ENCODE results near the gene SARNP.
"Not testable (repeated sequence)": the region's sequence is repeated elsewhere in the genome, so short reads cannot be mapped to it uniquely, and the experiment has no call there.

The SARNP gene

DNA sequence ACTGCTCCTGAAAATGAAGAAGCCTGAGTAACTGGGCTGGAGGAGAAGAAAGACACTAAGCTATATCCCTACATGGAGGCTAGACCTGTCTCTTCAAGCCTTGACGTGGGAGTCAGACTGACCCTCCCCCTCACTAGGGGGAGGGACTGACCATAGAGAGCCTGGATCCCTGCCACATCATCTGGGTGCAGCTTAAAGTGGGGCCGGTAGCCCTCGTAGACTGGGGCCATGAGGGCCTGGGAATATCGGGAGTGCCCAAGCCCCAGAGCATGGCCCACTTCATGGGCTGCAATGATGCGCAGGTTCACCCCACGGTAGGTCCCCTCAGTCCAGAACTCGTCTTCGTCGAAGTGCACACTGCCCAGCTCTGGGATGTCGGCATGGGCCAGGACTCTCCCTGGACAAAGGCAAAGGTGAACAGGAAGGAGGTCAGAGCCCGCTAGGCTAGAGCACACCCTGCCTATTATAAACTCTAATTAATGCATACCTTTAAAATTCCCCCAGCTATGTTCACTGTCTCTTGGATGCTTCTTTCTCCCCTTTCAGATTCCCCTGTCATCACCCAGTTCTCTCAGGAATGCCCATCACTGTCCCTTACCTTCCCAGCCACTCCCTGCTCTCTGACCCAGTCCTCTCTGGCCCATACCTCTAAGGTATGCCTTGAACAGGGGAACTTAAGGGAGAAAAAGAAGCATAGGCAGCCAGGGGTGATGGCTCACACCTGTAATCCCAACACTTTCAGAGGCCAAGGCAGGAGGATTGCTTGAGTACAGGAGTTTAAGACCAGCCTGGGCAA is 22.0 kb upstream of the SARNP start:
- TF ChIP-seq, protein P1, sequence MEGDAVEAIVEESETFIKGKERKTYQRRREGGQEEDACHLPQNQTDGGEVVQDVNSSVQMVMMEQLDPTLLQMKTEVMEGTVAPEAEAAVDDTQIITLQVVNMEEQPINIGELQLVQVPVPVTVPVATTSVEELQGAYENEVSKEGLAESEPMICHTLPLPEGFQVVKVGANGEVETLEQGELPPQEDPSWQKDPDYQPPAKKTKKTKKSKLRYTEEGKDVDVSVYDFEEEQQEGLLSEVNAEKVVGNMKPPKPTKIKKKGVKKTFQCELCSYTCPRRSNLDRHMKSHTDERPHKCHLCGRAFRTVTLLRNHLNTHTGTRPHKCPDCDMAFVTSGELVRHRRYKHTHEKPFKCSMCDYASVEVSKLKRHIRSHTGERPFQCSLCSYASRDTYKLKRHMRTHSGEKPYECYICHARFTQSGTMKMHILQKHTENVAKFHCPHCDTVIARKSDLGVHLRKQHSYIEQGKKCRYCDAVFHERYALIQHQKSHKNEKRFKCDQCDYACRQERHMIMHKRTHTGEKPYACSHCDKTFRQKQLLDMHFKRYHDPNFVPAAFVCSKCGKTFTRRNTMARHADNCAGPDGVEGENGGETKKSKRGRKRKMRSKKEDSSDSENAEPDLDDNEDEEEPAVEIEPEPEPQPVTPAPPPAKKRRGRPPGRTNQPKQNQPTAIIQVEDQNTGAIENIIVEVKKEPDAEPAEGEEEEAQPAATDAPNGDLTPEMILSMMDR (IDR thresholded peaks at IDR 0.05; ENCODE audit: low read length, missing control alignments), result no peak
- no peak overlapping the region for H3K4me3 ChIP-seq (replicated peaks; ENCODE audit: low read depth, low read length)
- no peak for DNase-seq (ENCODE audit: low read depth)

DNA sequence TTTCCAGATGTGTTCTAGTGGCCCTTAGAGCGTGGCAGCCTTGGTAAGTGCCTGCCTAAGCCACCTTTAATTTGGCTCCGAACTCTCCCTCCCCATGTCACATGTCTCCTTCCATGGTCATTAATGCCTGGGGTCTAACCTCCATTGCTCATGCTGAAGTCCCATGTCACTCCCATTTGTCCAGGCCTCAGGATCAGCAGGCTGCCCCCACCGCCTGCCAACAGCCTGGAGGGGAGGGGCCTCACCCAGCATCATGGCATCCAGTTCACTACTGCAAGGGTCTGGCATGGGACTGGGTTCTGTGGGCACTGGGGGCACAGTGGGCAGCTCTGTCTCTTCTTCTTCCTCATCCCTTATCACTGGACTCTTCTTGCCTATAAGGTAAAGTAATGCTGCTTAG is 20.8 kb upstream of the SARNP start:
- no peak for DNase-seq (ENCODE audit: low read depth)
- no peak overlapping the region for H3K4me3 ChIP-seq (replicated peaks; ENCODE audit: low read depth, low read length)
- TF ChIP-seq, protein P1 (IDR thresholded peaks at IDR 0.05; ENCODE audit: low read length, missing control alignments), result no peak

DNA sequence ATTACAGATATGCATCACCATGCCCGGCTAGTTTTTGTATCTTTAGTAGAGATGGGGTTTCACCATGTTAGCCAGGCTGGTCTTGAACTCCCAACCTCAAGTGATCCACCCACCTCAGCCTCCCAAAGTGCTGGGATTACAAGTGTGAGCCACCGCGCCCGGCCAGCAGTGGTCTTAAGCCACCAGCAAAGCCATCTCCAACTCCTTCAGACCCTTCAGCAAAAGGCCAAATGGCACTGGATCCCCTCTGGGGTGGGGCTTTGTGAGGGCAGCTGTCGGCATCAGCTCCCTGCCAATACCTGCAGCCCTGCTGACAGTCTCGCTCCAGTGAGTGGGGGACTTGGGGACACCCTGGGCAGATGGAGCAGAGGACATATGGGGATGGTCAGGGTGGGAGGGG is 16.9 kb upstream of the SARNP start:
- DNase-seq (ENCODE audit: low read depth); H3K4me3 ChIP-seq (replicated peaks; ENCODE audit: low read depth, low read length): not testable (repeated sequence)

DNA sequence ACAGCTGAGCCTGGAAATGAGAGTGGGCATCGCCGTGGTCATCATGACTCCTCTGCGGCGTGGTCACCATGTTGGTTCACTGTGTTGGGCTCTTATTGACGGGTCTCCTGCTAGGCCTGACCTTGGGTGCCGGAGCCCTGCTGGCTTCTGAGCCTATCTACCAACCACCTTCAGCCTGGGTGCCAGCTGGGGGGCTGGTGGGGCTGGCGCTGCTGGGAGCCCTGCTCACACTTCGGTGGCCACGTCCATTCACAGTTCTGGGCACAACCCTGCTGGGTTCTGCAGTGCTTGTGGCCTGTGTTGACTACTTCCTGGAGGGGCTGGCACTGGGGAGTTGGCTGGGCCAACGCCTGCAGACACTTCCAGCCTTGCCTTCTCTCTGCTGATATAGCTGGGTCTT is 15.5 kb upstream of the SARNP start:
- TF ChIP-seq, protein P1 (IDR thresholded peaks at IDR 0.05; ENCODE audit: low read length, missing control alignments), result no peak
- H3K4me3 ChIP-seq (replicated peaks; ENCODE audit: low read depth, low read length), result no peak overlapping the region

DNA sequence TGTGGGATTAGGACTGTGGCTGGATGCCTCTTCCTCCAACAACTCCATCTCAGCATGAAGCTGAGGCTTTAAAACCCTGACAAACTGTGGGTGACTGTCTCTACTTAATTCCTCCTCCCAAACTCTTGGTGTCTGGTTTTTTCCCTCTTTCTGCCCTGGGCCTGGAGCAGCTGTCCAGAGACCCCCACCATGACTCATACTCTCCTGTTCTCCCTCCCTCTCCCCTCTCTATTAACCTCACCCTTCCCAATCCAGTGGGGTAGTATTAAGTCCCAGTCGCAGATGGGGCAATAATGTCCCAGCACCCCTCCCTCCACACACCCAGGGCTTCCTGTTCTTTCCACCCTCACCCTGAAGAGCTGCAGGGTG is 13.9 kb upstream of the SARNP start:
- no peak for DNase-seq (ENCODE audit: low read depth)
- H3K4me3 ChIP-seq (replicated peaks; ENCODE audit: low read depth, low read length), result peak overlapping the region; percentile 76
- TF ChIP-seq, protein P1 (IDR thresholded peaks at IDR 0.05; ENCODE audit: low read length, missing control alignments), result no peak

More for the DNA sequence above, 15.5 kb upstream of the SARNP start:
- no peak for DNase-seq (ENCODE audit: low read depth)

DNA sequence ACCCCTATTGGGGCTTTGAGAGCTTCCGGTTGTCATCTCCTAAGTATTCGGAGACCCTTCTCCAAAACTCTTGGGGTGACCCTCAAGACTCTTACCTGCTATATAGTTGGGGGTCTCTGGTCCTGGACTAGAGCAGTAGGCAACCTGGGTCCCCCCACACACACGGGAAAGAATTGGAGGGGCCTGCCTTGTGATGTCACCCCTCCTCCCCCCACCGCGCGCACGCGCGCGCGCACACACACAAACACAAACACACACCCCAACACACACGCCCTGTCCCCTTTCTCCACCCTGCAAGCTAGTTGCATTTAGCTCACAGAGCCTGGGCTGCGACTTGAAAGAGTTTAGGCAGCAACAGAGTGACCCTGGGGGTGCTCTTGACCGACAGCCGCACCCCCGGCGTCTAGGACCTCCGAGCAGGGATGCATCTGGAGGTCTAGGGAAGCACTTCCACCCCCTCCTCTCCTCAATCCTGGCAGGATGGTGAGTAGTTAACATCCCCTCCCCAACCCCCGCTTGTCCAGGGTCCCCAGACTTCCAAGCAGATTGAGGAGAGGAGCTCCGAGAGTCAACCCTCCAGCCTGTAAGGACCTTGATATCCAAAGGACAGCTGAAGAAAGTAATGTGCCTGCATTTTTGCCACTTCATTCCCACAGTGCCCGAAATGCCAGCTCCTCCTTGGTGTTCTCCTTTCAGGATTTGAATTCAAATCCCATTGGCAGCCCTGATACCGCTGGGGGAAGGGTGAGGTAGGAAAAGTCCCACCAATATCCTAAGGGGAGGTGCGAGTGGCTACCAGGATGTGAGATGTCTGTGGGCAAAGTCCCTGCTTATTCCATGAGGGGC is 13.3 kb upstream of the SARNP start:
- TF ChIP-seq, protein P1 (IDR thresholded peaks at IDR 0.05; ENCODE audit: low read length, missing control alignments), result no peak
- DNase-seq (ENCODE audit: low read depth), result peak; percentile 69
- H3K4me3 ChIP-seq (replicated peaks; ENCODE audit: low read depth, low read length), result peak overlapping the region; percentile 76

DNA sequence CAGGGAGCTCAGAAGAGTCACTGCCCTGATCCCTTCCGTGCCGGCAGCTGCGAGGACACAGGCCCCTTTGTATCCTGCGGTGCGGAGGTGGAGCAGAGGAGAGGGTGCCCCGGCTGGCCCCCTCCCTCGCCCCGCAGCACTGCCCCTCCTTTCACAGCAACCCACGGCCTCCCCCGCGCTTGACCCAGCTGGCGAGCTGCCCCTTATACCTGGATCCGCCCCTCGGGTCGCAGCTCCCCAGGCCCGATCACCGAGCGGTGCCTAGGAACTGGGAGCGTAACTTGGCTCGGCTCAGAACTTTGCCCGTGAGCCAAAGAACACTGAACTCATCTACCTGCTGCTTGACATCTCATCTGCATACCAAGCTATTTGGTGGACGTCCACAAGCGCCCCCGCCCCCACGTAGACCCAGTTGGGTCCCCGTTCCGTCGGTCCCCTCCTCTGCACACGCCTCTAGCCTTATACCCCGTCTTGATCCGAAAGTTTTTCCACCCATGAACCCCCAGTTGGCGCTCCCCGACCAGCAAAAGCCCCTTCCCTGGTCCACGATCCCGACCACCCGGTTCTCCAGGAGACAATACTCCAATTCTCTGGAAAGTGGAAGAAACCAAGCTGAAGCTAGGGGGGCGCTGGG is 12.6 kb upstream of the SARNP start:
- DNase-seq (ENCODE audit: low read depth), result no peak
- TF ChIP-seq, protein P1 (IDR thresholded peaks at IDR 0.05; ENCODE audit: low read length, missing control alignments), result no peak
- peak overlapping the region; percentile 76 for H3K4me3 ChIP-seq (replicated peaks; ENCODE audit: low read depth, low read length)

Measured in fibroblast of pulmonary artery (primary cell).